Immature natural killer cell (primary cell): ENCODE measurements around the gene ATP1B1. TPM values are rescaled to one million over a fixed set of nuclear protein-coding genes. Genes with fewer than 3 reads are reported as not detected.
"Not testable (repeated sequence)": the region's sequence is repeated elsewhere in the genome, so short reads cannot be mapped to it uniquely, and the experiment has no call there.

Experiments used
- DNase-seq, 3 donors: peaks; one replicate each; pipeline ENCODE4 v3.0.0; 2022; ENCODE audit warnings: mixed read lengths in 1 of 3
- H3K27ac Mint-ChIP-seq, 6 donors: one replicate each; pipeline ENCODE4 v1.8.0; 2020; ENCODE audit warnings: mixed read lengths in 6 of 6, mild to moderate bottlenecking in 5 of 6, inconsistent platforms in 4 of 6, moderate library complexity in 3 of 6
- H3K27me3 Mint-ChIP-seq, 3 donors: one replicate each; pipeline ENCODE4 v1.8.0; 2020 to 2021; ENCODE audit warnings: low read depth in 3 of 3, mild to moderate bottlenecking in 3 of 3, mixed read lengths in 3 of 3, moderate library complexity in 3 of 3, inconsistent platforms in 1 of 3
- H3K36me3 Mint-ChIP-seq, 3 donors: one replicate each; pipeline ENCODE4 v1.8.0; 2020; ENCODE audit warnings: mixed read lengths in 3 of 3, inconsistent platforms in 2 of 3, mild to moderate bottlenecking in 2 of 3
- H3K4me1 Mint-ChIP-seq, 2 donors: one replicate each; pipeline ENCODE4 v1.8.0; 2020; ENCODE audit warnings: inconsistent platforms in 2 of 2, mild to moderate bottlenecking in 2 of 2, mixed read lengths in 2 of 2, moderate library complexity in 1 of 2
- H3K4me3 Mint-ChIP-seq, 5 donors: one replicate each; pipeline ENCODE4 v1.8.0; 2020; ENCODE audit warnings: mild to moderate bottlenecking in 5 of 5, mixed read lengths in 5 of 5, inconsistent platforms in 3 of 5, moderate library complexity in 3 of 5
- H3K9me3 Mint-ChIP-seq, 6 donors: one replicate each; pipeline ENCODE4 v1.8.0; 2020; ENCODE audit warnings: mild to moderate bottlenecking in 6 of 6, mixed read lengths in 6 of 6, inconsistent platforms in 4 of 6, moderate library complexity in 3 of 6
- polyA plus RNA-seq, 3 donors: library from polyadenylated mRNA; unstranded; fragments of 300-500 nt; fragmentation: Illumina TruSeq; gene quantifications; one replicate each; pipeline ENCODE4 v1.2.3, GENCODE V29; 2021

The ATP1B1 gene
- polyA plus RNA-seq, 3 donors from 2014 or later, result 1.2 to 9.0 (median 2.4) TPM

- no peaks in the 10 kb centered on the region for H3K4me1 Mint-ChIP-seq
- peaks cover 0 to 5% (median 0%) of the 10 kb centered on the region in 3 donors for H3K36me3 Mint-ChIP-seq
- H3K27ac Mint-ChIP-seq, result no peak overlapping the region
- H3K27me3 Mint-ChIP-seq, result peaks cover 0 to 2% (median 0%) of the 10 kb centered on the region in 3 donors
- no peak overlapping the region for H3K4me3 Mint-ChIP-seq
- no peaks in the 10 kb centered on the region for H3K9me3 Mint-ChIP-seq
- DNase-seq, result no peak
Observed at GRCh38 chr1:169146576-169147214, 40.2 kb downstream of the ATP1B1 start.

GRCh38 chr1:169148472-169149252 is 42.2 kb downstream of the ATP1B1 start:
- H3K9me3 Mint-ChIP-seq, result no peaks in the 10 kb centered on the region
- no peak for DNase-seq
- no peak overlapping the region for H3K4me3 Mint-ChIP-seq
- H3K27me3 Mint-ChIP-seq, result peaks cover 0 to 2% (median 0%) of the 10 kb centered on the region in 3 donors
- H3K36me3 Mint-ChIP-seq, result peaks cover 0 to 5% (median 4%) of the 10 kb centered on the region in 3 donors
- no peak overlapping the region for H3K27ac Mint-ChIP-seq
- H3K4me1 Mint-ChIP-seq, result no peaks in the 10 kb centered on the region

- peaks cover 0 to 2% (median 0%) of the 10 kb centered on the region in 3 donors for H3K27me3 Mint-ChIP-seq
- no peak overlapping the region for H3K27ac Mint-ChIP-seq
- no peaks in the 10 kb centered on the region for H3K9me3 Mint-ChIP-seq
- peaks cover 0 to 5% (median 4%) of the 10 kb centered on the region in 3 donors for H3K36me3 Mint-ChIP-seq
- H3K4me1 Mint-ChIP-seq, result no peaks in the 10 kb centered on the region
- no peak for DNase-seq
- no peak overlapping the region for H3K4me3 Mint-ChIP-seq
Observed at GRCh38 chr1:169149555-169150286, 43.2 kb downstream of the ATP1B1 start.

DNA sequence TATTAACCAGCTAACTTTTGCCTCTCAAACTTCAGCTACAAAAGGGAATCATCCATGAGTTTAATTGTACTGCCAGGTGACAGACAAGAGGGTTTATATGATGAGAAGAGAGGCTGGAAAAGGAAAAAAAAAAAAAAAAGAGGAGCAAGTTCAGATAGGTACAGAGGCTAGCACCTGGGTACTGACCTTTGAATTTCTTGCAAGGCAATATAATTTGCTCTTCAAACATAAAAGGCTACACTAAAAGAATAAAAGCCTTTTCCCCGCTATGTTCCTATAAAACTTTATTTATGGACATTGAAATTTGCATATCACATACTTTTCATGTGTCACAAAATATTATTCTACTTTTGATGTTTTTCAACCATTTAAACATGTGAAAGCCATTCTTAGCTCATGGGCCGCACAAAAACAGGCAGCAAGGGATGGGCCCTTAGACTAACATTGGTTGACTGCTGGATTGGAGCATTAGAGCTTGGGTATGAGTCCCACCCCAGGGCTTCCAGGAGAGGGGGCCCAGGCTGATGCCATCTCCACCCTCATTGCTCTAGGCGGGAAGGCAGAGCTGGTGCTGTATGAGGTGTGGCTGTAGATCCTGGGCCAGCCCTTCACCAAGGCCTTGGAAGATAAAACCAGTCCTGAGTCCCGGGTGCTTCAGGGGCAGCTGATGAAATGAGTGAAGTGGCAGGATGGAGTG is 44.3 kb downstream of the ATP1B1 start:
- Mint-ChIP-seq H3K36me3 (peaks cover 0 to 5% (median 4%) of the 10 kb centered on the region in 3 donors), H3K4me3 (no peak overlapping the region), H3K4me1 (no peaks in the 10 kb centered on the region), H3K27ac (no peak overlapping the region), H3K27me3 (no peaks in the 10 kb centered on the region), H3K9me3 (no peaks in the 10 kb centered on the region)
- DNase-seq, result no peak

GRCh38 chr1:169151338-169151837 is 44.9 kb downstream of the ATP1B1 start:
- no peak for DNase-seq
- no peaks in the 10 kb centered on the region for H3K9me3 Mint-ChIP-seq
- H3K27me3 Mint-ChIP-seq, result no peaks in the 10 kb centered on the region
- no peaks in the 10 kb centered on the region for H3K4me1 Mint-ChIP-seq
- no peak overlapping the region for H3K27ac Mint-ChIP-seq
- H3K36me3 Mint-ChIP-seq, result peaks cover 0 to 5% (median 4%) of the 10 kb centered on the region in 3 donors
- no peak overlapping the region for H3K4me3 Mint-ChIP-seq

- peaks cover 0 to 4% (median 4%) of the 10 kb centered on the region in 3 donors for H3K36me3 Mint-ChIP-seq
- H3K27ac Mint-ChIP-seq, result no peak overlapping the region
- DNase-seq, result no peak
- no peaks in the 10 kb centered on the region for H3K9me3 Mint-ChIP-seq
- no peaks in the 10 kb centered on the region for H3K27me3 Mint-ChIP-seq
- no peak overlapping the region for H3K4me3 Mint-ChIP-seq
- no peaks in the 10 kb centered on the region for H3K4me1 Mint-ChIP-seq
Observed at GRCh38 chr1:169155675-169156074, 49.2 kb downstream of the ATP1B1 start.

DNA sequence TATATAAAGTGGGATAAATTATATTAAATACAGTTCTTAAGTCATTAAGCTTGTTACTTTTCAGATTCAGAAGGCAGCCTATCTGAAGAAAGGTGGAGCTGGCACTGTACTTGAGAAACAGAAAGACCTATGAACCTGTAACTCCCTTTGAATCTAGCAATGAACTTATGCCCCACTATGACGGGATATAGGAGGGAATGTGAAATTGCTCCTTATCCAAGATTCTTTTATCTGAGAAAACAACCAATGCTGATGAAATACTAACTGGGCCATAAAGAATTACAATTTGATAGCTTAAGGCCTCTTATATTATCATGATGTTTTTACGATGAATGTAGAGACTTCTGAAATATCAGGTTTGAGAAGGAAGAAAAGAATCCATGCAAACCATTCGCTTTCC is 50.1 kb downstream of the ATP1B1 start:
- no peaks in the 10 kb centered on the region for H3K9me3 Mint-ChIP-seq
- H3K27ac Mint-ChIP-seq, result no peak overlapping the region
- H3K4me1 Mint-ChIP-seq, result no peaks in the 10 kb centered on the region
- peaks cover 0 to 4% (median 0%) of the 10 kb centered on the region in 3 donors for H3K36me3 Mint-ChIP-seq
- H3K4me3 Mint-ChIP-seq, result no peak overlapping the region
- H3K27me3 Mint-ChIP-seq, result no peaks in the 10 kb centered on the region
- DNase-seq, result no peak

DNA sequence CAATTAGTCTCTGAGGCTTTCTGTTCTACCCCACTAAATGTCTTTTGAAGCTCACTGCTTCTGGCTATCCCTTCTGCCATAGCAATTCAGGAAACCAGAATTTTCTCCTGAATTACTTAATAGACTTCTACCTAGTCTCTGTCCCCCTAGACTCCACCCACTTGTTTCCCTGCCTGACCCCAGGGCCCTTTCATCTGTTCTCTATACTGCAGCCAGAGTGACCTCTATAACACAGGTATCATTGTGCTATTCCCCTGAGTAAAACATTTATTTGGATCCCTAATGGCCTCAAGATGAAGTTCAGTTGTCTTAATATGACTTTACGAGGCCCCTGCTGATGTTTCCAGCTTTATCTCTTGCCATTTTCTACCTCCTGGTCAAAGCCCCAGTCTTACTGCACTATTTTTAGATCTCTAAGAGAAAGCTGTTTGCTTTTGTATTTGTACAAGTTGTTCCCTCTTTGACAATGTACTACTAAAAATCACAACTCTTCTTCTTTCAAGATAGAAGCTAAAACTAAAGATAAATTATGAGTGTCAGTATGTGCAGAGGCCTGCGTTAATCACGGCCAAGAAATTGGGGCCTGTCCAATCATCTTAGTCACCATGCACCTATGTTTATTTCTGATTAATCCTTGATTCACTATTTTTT is 54.5 kb downstream of the ATP1B1 start:
- DNase-seq, result no peak
- H3K9me3 Mint-ChIP-seq, result no peaks in the 10 kb centered on the region
- no peaks in the 10 kb centered on the region for H3K4me1 Mint-ChIP-seq
- no peak overlapping the region for H3K27ac Mint-ChIP-seq
- peaks cover 0 to 3% (median 0%) of the 10 kb centered on the region in 3 donors for H3K27me3 Mint-ChIP-seq
- H3K36me3 Mint-ChIP-seq, result peaks cover 0 to 4% (median 0%) of the 10 kb centered on the region in 3 donors
- H3K4me3 Mint-ChIP-seq, result no peak overlapping the region

DNA sequence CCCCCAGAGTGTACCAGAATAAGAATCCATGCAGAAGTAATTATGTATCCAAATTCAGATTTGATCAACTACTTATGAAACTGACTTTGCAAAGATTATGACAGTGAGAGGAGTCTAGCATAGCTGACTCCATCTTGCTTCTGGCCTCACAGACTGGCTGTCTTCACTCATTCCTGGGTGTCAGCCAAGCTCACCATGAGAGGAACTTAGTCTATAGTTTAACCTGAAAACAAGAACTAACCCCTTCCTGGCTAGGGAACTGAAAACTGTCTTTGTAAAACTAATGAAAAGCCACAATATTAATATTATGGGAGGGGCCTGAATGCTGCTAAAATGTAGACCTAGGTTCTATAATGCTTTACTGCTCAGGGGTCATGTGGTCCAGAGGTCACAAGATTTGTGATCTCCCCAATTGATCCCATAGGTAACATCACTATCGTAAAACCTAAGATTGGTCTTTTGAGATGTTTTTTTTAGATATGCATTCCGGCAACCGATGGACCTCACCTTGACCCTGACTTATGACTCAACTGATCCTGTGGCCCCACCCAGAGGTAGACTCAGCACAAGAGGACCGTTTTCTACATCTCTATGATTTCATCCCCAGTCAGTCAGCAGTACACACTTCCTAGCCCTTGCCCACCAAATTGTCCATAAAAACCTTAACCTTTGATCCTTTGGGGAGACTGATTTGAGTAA is 55.2 kb downstream of the ATP1B1 start:
- H3K27ac Mint-ChIP-seq, result no peak overlapping the region
- H3K4me3 Mint-ChIP-seq, result no peak overlapping the region
- H3K27me3 Mint-ChIP-seq, result peaks cover 0 to 3% (median 0%) of the 10 kb centered on the region in 3 donors
- H3K4me1 Mint-ChIP-seq, result no peaks in the 10 kb centered on the region
- no peak for DNase-seq
- H3K36me3 Mint-ChIP-seq, result peaks cover 0 to 4% (median 0%) of the 10 kb centered on the region in 3 donors
- no peaks in the 10 kb centered on the region for H3K9me3 Mint-ChIP-seq

- H3K9me3 Mint-ChIP-seq, result no peaks in the 10 kb centered on the region
- H3K36me3 Mint-ChIP-seq, result peaks cover 0 to 4% (median under 1%) of the 10 kb centered on the region in 3 donors
- peaks cover 0 to 3% (median 0%) of the 10 kb centered on the region in 3 donors for H3K27me3 Mint-ChIP-seq
- H3K27ac Mint-ChIP-seq, result no peak overlapping the region
- no peak for DNase-seq
- H3K4me1 Mint-ChIP-seq, result no peaks in the 10 kb centered on the region
- no peak overlapping the region for H3K4me3 Mint-ChIP-seq
Observed at GRCh38 chr1:169163059-169163458, 56.6 kb downstream of the ATP1B1 start.

- Mint-ChIP-seq H3K4me3 (no peak overlapping the region), H3K27ac (no peak overlapping the region), H3K27me3 (no peaks in the 10 kb centered on the region), H3K36me3 (peaks cover 0 to 3% (median 3%) of the 10 kb centered on the region in 3 donors), H3K4me1 (no peaks in the 10 kb centered on the region), H3K9me3 (no peaks in the 10 kb centered on the region)
- DNase-seq, result no peak
Observed at GRCh38 chr1:169175461-169175860, 69.0 kb downstream of the ATP1B1 start.

DNA sequence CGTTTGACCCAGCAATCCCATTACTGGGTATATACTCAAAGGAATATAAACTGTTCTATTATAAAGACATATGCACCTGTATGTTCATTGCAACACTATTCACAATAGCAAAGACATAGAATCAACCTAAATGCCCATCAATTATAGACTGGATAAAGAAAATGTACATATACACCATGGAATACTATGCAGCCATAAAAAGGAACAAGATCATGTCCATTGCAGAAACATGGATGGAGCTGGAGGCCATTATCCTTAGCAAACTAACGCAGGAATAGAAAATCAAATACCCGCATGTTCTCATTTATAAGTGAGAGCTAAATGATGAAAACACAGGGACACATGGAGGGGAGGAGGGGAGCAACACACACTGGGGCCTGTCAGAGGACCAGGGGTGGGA is 72.9 kb downstream of the ATP1B1 start:
- DNase-seq, H3K27me3 Mint-ChIP-seq, H3K4me1 Mint-ChIP-seq, H3K36me3 Mint-ChIP-seq, H3K9me3 Mint-ChIP-seq, H3K4me3 Mint-ChIP-seq, H3K27ac Mint-ChIP-seq: not testable (repeated sequence)
